OCI-LY7 (cell line): ENCODE measurements around the gene IL6ST. TPM values are rescaled to one million over a fixed set of nuclear protein-coding genes. Genes with fewer than 3 reads are reported as not detected.

ENCODE experiments used
- BruUV-seq: library from RNA; stranded (reverse); fragments of 400-500 nt; replicated peaks from 2 replicates; lab custom pipeline; 2021; lab: Mats Ljungman, UMichigan
- CTCF ChIA-PET: fragments of 300-600 bp; sonication (Branson Sonifier 250); formaldehyde crosslinking; loops from one replicate; lab custom pipeline; 2022; ENCODE audit warnings: antibody characterized with exemption; ENCODE audit not compliant: unreplicated experiment; lab: Charles Lee
- POLR2A ChIA-PET: fragments of 300-600 bp; sonication (Branson Sonifier 250); formaldehyde crosslinking; loops from one replicate; lab custom pipeline; 2022; ENCODE audit warnings: antibody characterized with exemption; lab: Charles Lee
- DNase-seq: peaks from one replicate; pipeline ENCODE4 v3.0.0-alpha.2; 2015; ENCODE audit warnings: low spot score
- H2AFZ ChIP-seq: fragments of 200-600 bp; sonication (generic), shearing (Covaris generic); 2 replicates; pipeline ENCODE4 v1.6.1; 2014; ENCODE audit warnings: mild to moderate bottlenecking, antibody characterized with exemption, low read length, moderate library complexity
- H3K27ac ChIP-seq: fragments of 200-600 bp; sonication (generic); 2 replicates; pipeline ENCODE4 v1.5.1; 2014; ENCODE audit warnings: mixed run types, low read depth, mild to moderate bottlenecking, moderate library complexity, low read length, inconsistent platforms; ENCODE audit not compliant: poor library complexity, severe bottlenecking
- H3K36me3 ChIP-seq: fragments of 200-600 bp; sonication (generic); 2 replicates; pipeline ENCODE4 v1.6.1; 2014; ENCODE audit warnings: mild to moderate bottlenecking, antibody characterized with exemption, low read length, moderate library complexity, mixed read lengths; ENCODE audit not compliant: insufficient read depth
- H3K4me1 ChIP-seq: fragments of 200-600 bp; sonication (generic); 2 replicates; pipeline ENCODE4 v1.5.1; 2014; ENCODE audit warnings: mild to moderate bottlenecking, low read length; ENCODE audit not compliant: insufficient read depth, poor library complexity, severe bottlenecking
- H3K4me2 ChIP-seq: fragments of 200-600 bp; sonication (generic); 2 replicates; pipeline ENCODE4 v1.6.1; 2014; ENCODE audit warnings: mild to moderate bottlenecking, low read length
- H3K4me3 ChIP-seq: fragments of 200-600 bp; sonication (generic); 2 replicates; pipeline ENCODE4 v1.5.1; 2014; ENCODE audit warnings: mild to moderate bottlenecking, low read depth, low read length; ENCODE audit not compliant: poor library complexity, severe bottlenecking
- H3K79me2 ChIP-seq: fragments of 200-600 bp; sonication (generic); 2 replicates; pipeline ENCODE4 v1.6.1; 2016; ENCODE audit warnings: low read depth, mild to moderate bottlenecking, low read length, moderate library complexity, mixed read lengths; ENCODE audit not compliant: insufficient read depth
- H3K9me2 ChIP-seq: fragments of 200-600 bp; sonication (generic); 2 replicates; pipeline ENCODE4 v1.6.1; 2016; ENCODE audit warnings: mild to moderate bottlenecking, low read length, mixed read lengths; ENCODE audit not compliant: insufficient read depth
- H3K9me3 ChIP-seq: fragments of 200-600 bp; sonication (generic); 2 replicates; pipeline ENCODE4 v1.6.1; 2014; ENCODE audit warnings: mild to moderate bottlenecking, mixed run types, low read length, mixed read lengths
- H4K20me1 ChIP-seq: fragments of 200-600 bp; sonication (generic); 2 replicates; pipeline ENCODE4 v1.6.1; 2014; ENCODE audit warnings: mild to moderate bottlenecking, antibody characterized with exemption, low read length, moderate library complexity, mixed read lengths; ENCODE audit not compliant: insufficient read depth
- CTCF ChIP-seq: fragments of 200-600 bp; sonication (generic); conservative IDR thresholded peaks from 2 replicates; pipeline ENCODE4 v1.5.1; 2014; ENCODE audit warnings: mild to moderate bottlenecking, antibody characterized with exemption, low read length, moderate library complexity, mixed read lengths
- EZH2phosphoT487 ChIP-seq: fragments of 200-600 bp; sonication (generic); IDR thresholded peaks from 2 replicates; pipeline ENCODE4 v1.6.1; 2018; ENCODE audit warnings: low read depth, borderline replicate concordance, mild to moderate bottlenecking, mixed run types, antibody characterized with exemption, low read length, moderate library complexity, mixed read lengths
- intact Hi-C: fragments of 100-400 bp; cut with micrococcal nuclease; formaldehyde crosslinking; loops from one replicate; pipeline ENCODE4 v1.10.0; 2022; ENCODE audit not compliant: unreplicated experiment
- total RNA-seq, 2 experiments: library from RNA; depleted of rRNA in 1 of 2; stranded (reverse); fragments of >200 nt in 1 of 2; shearing (Covaris generic) in 1 of 2; gene quantifications; 2 replicates each; pipeline ENCODE4 v1.2.3, GENCODE V29; 2014 to 2022

IL6ST gene
- total RNA-seq, 2 experiments from 2014 or later: 5.6 to 13.3 TPM

GRCh38 chr5:55934720-55935119, 60.0 kb downstream of the IL6ST start:
- no peaks in the 10 kb centered on the region for H3K36me3 ChIP-seq
- H3K4me2 ChIP-seq: no peak overlapping the region
- intact Hi-C loops: loop anchor here (10.0 kb wide), 1 partner anchor 1340 kb away; no protein-coding TSS in a partner anchor
- ChIA-PET CTCF (no interaction called here), POLR2A (interaction anchor here (1.0 to 1.1 kb wide), 2 partner anchors 10 to 15 kb away, joined by 3 to 5 read pairs; no protein-coding TSS in a partner anchor)
- no peak for DNase-seq
- H4K20me1 ChIP-seq: no peaks in the 10 kb centered on the region
- no peaks in the 10 kb centered on the region for H3K79me2 ChIP-seq
- TF ChIP-seq EZH2phosphoT487: no peak
- no peak for TF ChIP-seq CTCF
- no peak overlapping the region for H2AFZ ChIP-seq
- BruUV-seq: no TSS peak
- H3K4me1 ChIP-seq: no peaks in the 10 kb centered on the region
- no peak overlapping the region for H3K27ac ChIP-seq
- no peak overlapping the region for H3K4me3 ChIP-seq
- H3K9me3 ChIP-seq: no peaks in the 10 kb centered on the region
- H3K9me2 ChIP-seq: no peaks in the 10 kb centered on the region

DNA sequence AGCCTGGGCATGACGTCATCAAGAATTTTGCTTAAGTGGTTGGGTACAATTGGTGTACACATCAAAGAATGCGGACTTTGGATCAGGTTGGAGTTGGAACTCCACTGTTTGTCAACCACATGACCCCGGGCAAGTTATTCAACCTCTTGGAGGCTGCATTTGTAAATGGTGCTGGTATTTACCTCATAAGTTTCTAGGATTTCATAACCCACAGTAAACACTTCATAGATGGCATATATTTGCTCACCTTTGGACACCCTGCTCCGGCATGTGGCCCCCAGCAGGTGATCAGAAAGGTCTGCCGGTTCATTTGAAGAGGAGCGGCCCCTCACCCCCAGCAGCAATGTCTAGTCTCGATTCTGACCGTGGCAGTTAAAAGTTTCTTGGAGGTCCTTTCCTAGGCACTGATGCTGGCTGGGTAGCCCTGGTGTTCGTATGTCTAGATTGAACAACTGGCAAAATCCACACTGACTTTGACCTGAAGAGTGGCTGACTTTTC, 60.6 kb downstream of the IL6ST start:
- Histone ChIP-seq H3K36me3 (no peaks in the 10 kb centered on the region), H3K27ac (no peak overlapping the region), H2AFZ (no peak overlapping the region), H4K20me1 (no peaks in the 10 kb centered on the region), H3K79me2 (no peaks in the 10 kb centered on the region), H3K9me2 (no peaks in the 10 kb centered on the region), H3K4me2 (no peak overlapping the region), H3K4me3 (no peak overlapping the region), H3K9me3 (no peaks in the 10 kb centered on the region), H3K4me1 (no peaks in the 10 kb centered on the region)
- ChIA-PET CTCF (no interaction called here), POLR2A (interaction anchor here (1.1 kb wide), 1 partner anchor 16 kb away, joined by 5 read pairs; no protein-coding TSS in a partner anchor)
- intact Hi-C loops: loop anchor here (10.0 kb wide), 1 partner anchor 1341 kb away; no protein-coding TSS in a partner anchor
- DNase-seq: no peak
- TF ChIP-seq CTCF (no peak), EZH2phosphoT487 (no peak)
- BruUV-seq: no TSS peak
